DOHH2 (cell line): ENCODE measurements around the gene OTUD6A.

Source experiments
- H3F3A ChIP-seq: fragments of 200-600 bp; sonication (generic), shearing (Covaris generic); 2 replicates; pipeline ENCODE4 v1.6.0; 2016; ENCODE audit warnings: antibody characterized with exemption, mild to moderate bottlenecking; ENCODE audit not compliant: control insufficient read depth, insufficient read depth
- H3K27ac ChIP-seq: fragments of 200-600 bp; sonication (generic); 2 replicates; pipeline ENCODE4 v1.5.1; 2014; ENCODE audit warnings: low read depth, mild to moderate bottlenecking, low read length, moderate library complexity
- H3K27me3 ChIP-seq: fragments of 200-600 bp; sonication (generic); 2 replicates; pipeline ENCODE4 v1.6.1; 2014; ENCODE audit warnings: mild to moderate bottlenecking, low read length, mixed read lengths; ENCODE audit not compliant: control insufficient read depth
- H3K36me3 ChIP-seq: fragments of 200-600 bp; sonication (generic); 2 replicates; pipeline ENCODE4 v1.6.1; 2014; ENCODE audit warnings: mild to moderate bottlenecking, low read length, moderate library complexity, mixed read lengths; ENCODE audit not compliant: control insufficient read depth
- H3K4me1 ChIP-seq: fragments of 200-600 bp; sonication (generic); 2 replicates; pipeline ENCODE4 v1.6.1; 2014; ENCODE audit warnings: mild to moderate bottlenecking, low read length, mixed read lengths; ENCODE audit not compliant: control insufficient read depth
- H3K4me2 ChIP-seq: fragments of 200-600 bp; sonication (generic); 2 replicates; pipeline ENCODE4 v1.6.0; 2014; ENCODE audit warnings: mild to moderate bottlenecking, low read length, moderate library complexity
- H3K4me3 ChIP-seq: fragments of 200-600 bp; sonication (generic); 2 replicates; pipeline ENCODE4 v1.5.1; 2014; ENCODE audit warnings: mild to moderate bottlenecking, low read length, mixed read lengths
- H3K79me2 ChIP-seq: fragments of 200-600 bp; sonication (generic); 2 replicates; pipeline ENCODE4 v1.6.1; 2014; ENCODE audit warnings: mild to moderate bottlenecking, low read length, mixed read lengths; ENCODE audit not compliant: control insufficient read depth
- H3K9me2 ChIP-seq: fragments of 200-600 bp; sonication (generic); replicated peaks from 2 replicates; pipeline ENCODE4 v1.6.1; 2014; ENCODE audit warnings: mild to moderate bottlenecking, low read length, mixed read lengths; ENCODE audit not compliant: control insufficient read depth
- H3K9me3 ChIP-seq: fragments of 200-600 bp; sonication (generic); 2 replicates; pipeline ENCODE4 v1.6.1; 2014; ENCODE audit warnings: antibody characterized with exemption, low read length, mixed read lengths; ENCODE audit not compliant: control insufficient read depth, insufficient read depth
- H4K20me1 ChIP-seq: fragments of 200-600 bp; sonication (generic); 2 replicates; pipeline ENCODE4 v1.6.0; 2014; ENCODE audit warnings: low read depth, mild to moderate bottlenecking, antibody characterized with exemption, low read length, moderate library complexity; ENCODE audit not compliant: control insufficient read depth, insufficient read depth
- CTCF ChIP-seq: fragments of 200-600 bp; sonication (generic); IDR thresholded peaks from one replicate; pipeline ENCODE4 v1.5.1; 2014; ENCODE audit warnings: antibody characterized with exemption, mild to moderate bottlenecking, low read depth, low read length; ENCODE audit not compliant: poor library complexity, severe bottlenecking
- EZH2phosphoT487 ChIP-seq: fragments of 200-600 bp; sonication (generic); IDR thresholded peaks from 2 replicates; pipeline ENCODE4 v1.6.1; 2017; ENCODE audit warnings: borderline replicate concordance, mild to moderate bottlenecking, antibody characterized with exemption, low read length, moderate library complexity, mixed read lengths

Gene OTUD6A

GRCh38 chrX:70042399-70043371 is 19.6 kb upstream of the OTUD6A start:
- Histone ChIP-seq H3K27me3 (no peaks in the 10 kb centered on the region), H3K9me2 (no peaks in the 10 kb centered on the region), H3K4me1 (no peaks in the 10 kb centered on the region), H3F3A (no peaks in the 10 kb centered on the region), H3K4me3 (no peak overlapping the region), H3K9me3 (no peaks in the 10 kb centered on the region), H3K4me2 (no peak overlapping the region), H3K36me3 (no peaks in the 10 kb centered on the region), H3K27ac (no peak overlapping the region), H4K20me1 (no peaks in the 10 kb centered on the region), H3K79me2 (no peaks in the 10 kb centered on the region)
- no peak for TF ChIP-seq CTCF
- no peak for TF ChIP-seq EZH2phosphoT487

- no peaks in the 10 kb centered on the region for H4K20me1 ChIP-seq
- H3K4me1 ChIP-seq, result no peaks in the 10 kb centered on the region
- no peaks in the 10 kb centered on the region for H3K27me3 ChIP-seq
- no peaks in the 10 kb centered on the region for H3K9me3 ChIP-seq
- H3K4me2 ChIP-seq, result no peak overlapping the region
- no peaks in the 10 kb centered on the region for H3K79me2 ChIP-seq
- no peak overlapping the region for H3K27ac ChIP-seq
- H3F3A ChIP-seq, result no peaks in the 10 kb centered on the region
- H3K9me2 ChIP-seq, result no peaks in the 10 kb centered on the region
- TF ChIP-seq EZH2phosphoT487 (no peak), CTCF (no peak)
- no peak overlapping the region for H3K4me3 ChIP-seq
- H3K36me3 ChIP-seq, result no peaks in the 10 kb centered on the region
These were observed 18.6 kb upstream of the OTUD6A start for GRCh38 chrX:70043685-70044084.

GRCh38 chrX:70044541-70045245 is 17.6 kb upstream of the OTUD6A start:
- Histone ChIP-seq H3K79me2 (no peaks in the 10 kb centered on the region), H3K27ac (no peak overlapping the region), H3K27me3 (no peaks in the 10 kb centered on the region), H3K4me1 (no peaks in the 10 kb centered on the region), H3K36me3 (no peaks in the 10 kb centered on the region), H3K4me3 (no peak overlapping the region), H3F3A (no peaks in the 10 kb centered on the region), H3K9me2 (no peaks in the 10 kb centered on the region), H3K9me3 (no peaks in the 10 kb centered on the region), H4K20me1 (no peaks in the 10 kb centered on the region), H3K4me2 (no peak overlapping the region)
- TF ChIP-seq EZH2phosphoT487 (no peak), CTCF (no peak)
